Neuron (in vitro differentiated cells): Measurements from ENCODE around the gene SLC39A10.

Experiments
- H2AFZ ChIP-seq: one replicate; pipeline ENCODE4 v1.6.1; 2013; ENCODE audit warnings: low read depth, mild to moderate bottlenecking, inconsistent platforms, low read length, moderate library complexity
- H3K27me3 ChIP-seq: one replicate; pipeline ENCODE4 v1.6.1; 2013; ENCODE audit warnings: low read length; ENCODE audit not compliant: insufficient read depth
- H3K36me3 ChIP-seq: one replicate; pipeline ENCODE4 v1.6.1; 2013; ENCODE audit warnings: low read length; ENCODE audit not compliant: insufficient read depth
- H3K4me1 ChIP-seq: one replicate; pipeline ENCODE4 v1.6.1; 2013; ENCODE audit warnings: low read length; ENCODE audit not compliant: insufficient read depth
- H3K4me3 ChIP-seq: 2 replicates; pipeline ENCODE4 v1.5.1; 2013; ENCODE audit warnings: mild to moderate bottlenecking, low read length, moderate library complexity
- H3K9me3 ChIP-seq: one replicate; pipeline ENCODE4 v1.6.1; 2013; ENCODE audit warnings: low read length

The SLC39A10 gene

DNA sequence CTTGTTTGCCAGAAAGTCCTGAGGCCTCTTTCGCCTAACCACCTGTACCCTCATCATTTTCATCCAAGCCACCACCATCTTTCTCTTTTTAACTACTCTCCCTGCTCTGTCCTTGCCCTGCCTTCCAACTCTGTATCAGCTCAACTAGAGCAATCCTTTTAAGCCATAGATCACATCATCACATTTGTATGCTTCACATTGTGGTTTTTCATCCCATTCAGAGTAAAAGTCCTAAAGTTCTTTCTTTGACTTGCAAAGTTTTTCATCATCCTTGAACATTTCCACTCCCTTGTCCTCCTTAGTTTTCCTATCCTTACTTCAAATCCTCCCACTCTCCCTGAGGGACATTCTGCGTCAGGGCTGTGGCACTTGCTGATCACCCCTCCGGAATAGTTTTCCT is 73.9 kb downstream of the SLC39A10 start:
- Histone ChIP-seq H2AFZ (no peak overlapping the region), H3K9me3 (no peaks in the 10 kb centered on the region), H3K4me3 (no peak overlapping the region), H3K36me3 (peaks cover 41% of the 10 kb centered on the region), H3K27me3 (no peaks in the 10 kb centered on the region), H3K4me1 (no peaks in the 10 kb centered on the region)

DNA sequence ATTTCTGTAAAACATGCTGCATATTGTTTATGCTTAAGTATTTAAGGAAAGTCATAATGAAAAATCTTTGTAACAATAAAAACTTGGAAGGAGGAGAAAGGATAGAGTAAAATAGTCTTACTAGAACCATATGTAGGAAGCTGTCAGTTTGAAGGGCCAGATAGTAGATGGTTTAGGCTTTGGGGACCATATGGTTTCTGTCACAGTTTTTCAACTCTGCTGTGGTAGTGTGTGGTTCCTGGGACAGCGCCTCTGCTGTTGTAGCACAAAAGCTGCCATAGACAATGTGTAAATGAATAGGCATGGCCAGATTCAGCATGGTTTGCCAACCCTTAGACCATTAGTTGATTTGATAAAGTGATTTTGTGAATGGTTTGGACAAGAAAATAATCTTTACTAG is 75.5 kb downstream of the SLC39A10 start:
- Histone ChIP-seq H2AFZ (no peak overlapping the region), H3K9me3 (no peaks in the 10 kb centered on the region), H3K4me3 (no peak overlapping the region), H3K36me3 (peaks cover 42% of the 10 kb centered on the region), H3K4me1 (no peaks in the 10 kb centered on the region), H3K27me3 (no peaks in the 10 kb centered on the region)

DNA sequence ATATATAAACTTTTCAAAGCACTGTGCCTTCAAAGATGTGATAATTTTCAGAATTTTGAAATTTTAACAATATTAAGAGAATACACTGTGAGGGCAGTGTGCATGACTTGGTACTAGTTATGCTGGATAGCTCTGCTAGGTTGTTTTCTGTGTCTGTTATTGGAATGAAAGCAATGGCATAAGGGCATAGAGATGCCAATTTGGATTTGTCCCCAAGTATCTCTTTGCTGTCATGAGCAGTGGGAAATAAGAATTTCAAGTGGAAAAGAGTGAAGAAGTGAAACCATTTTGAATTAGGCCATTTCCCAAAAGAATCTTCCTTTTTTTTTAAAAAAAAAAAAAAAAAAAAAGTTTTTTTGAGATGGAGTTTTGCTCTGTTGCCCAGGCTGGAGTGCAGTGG is 76.8 kb downstream of the SLC39A10 start:
- peaks cover 42% of the 10 kb centered on the region for H3K36me3 ChIP-seq
- no peaks in the 10 kb centered on the region for H3K4me1 ChIP-seq
- no peaks in the 10 kb centered on the region for H3K9me3 ChIP-seq
- H2AFZ ChIP-seq: no peak overlapping the region
- no peaks in the 10 kb centered on the region for H3K27me3 ChIP-seq
- H3K4me3 ChIP-seq: no peak overlapping the region

DNA sequence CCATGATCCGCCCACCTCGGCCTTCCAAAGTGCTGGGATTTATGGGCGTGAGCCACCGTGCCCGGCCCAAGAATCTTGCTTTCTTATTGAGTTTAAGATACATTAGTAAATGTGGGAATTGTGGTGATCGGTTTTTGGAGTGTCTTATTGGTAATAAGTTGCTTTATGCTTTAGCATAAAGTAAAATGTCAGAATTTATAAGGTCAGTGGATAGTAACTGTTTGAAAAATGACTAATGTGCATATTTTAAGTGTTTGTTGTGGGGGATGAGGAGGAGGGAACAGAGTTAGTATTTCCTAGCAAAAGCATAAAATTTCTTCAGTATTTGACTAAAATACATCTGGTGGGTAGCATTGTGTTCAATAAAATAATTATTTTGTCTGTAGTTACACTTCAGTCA is 77.4 kb downstream of the SLC39A10 start:
- Histone ChIP-seq H3K9me3 (no peaks in the 10 kb centered on the region), H2AFZ (no peak overlapping the region), H3K4me1 (no peaks in the 10 kb centered on the region), H3K4me3 (no peak overlapping the region), H3K27me3 (no peaks in the 10 kb centered on the region), H3K36me3 (peaks cover 40% of the 10 kb centered on the region)

DNA sequence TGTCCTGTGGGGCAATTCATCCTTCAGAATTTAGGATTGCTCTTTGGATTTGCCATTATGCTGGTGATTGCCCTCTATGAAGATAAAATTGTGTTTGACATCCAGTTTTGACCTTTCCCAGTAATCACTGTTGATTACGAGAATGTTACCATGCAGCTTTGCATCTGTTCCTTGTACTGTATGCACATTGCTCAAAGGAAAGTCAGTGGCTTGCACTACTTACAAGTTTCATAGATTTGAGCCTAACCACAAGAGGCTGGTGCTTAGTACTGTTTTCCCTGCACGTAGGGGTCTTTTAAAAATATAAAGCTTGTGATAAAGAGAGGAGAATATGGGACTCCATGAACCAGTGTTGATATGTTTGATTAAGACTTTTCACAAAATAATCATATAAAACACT is 77.9 kb downstream of the SLC39A10 start:
- Histone ChIP-seq H2AFZ (no peak overlapping the region), H3K36me3 (peaks cover 36% of the 10 kb centered on the region), H3K27me3 (no peaks in the 10 kb centered on the region)

DNA sequence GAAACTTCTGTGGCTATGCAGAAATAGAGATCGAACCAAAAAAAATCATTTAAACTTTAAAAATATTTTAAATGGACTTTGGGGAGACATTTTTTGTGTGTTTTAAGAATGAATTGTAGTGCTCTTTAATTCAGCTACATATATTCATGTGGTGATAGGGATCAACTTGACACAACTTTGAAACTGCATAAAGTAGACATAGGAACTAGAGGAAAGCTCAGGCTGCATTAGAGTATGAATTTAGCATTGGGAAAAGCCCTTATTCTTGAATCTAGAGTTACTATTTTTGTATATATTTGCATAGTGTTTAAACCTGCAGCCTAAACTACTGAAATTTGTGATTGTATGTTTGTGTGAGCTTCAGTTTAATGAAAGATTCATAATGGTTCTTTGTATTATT is 78.3 kb downstream of the SLC39A10 start:
- Histone ChIP-seq H2AFZ (no peak overlapping the region), H3K4me1 (no peaks in the 10 kb centered on the region), H3K27me3 (no peaks in the 10 kb centered on the region), H3K9me3 (no peaks in the 10 kb centered on the region), H3K4me3 (no peak overlapping the region), H3K36me3 (peaks cover 32% of the 10 kb centered on the region)

More for the DNA sequence above, 77.9 kb downstream of the SLC39A10 start:
- Histone ChIP-seq H3K4me3 (no peak overlapping the region), H3K4me1 (no peaks in the 10 kb centered on the region), H3K9me3 (no peaks in the 10 kb centered on the region)

DNA sequence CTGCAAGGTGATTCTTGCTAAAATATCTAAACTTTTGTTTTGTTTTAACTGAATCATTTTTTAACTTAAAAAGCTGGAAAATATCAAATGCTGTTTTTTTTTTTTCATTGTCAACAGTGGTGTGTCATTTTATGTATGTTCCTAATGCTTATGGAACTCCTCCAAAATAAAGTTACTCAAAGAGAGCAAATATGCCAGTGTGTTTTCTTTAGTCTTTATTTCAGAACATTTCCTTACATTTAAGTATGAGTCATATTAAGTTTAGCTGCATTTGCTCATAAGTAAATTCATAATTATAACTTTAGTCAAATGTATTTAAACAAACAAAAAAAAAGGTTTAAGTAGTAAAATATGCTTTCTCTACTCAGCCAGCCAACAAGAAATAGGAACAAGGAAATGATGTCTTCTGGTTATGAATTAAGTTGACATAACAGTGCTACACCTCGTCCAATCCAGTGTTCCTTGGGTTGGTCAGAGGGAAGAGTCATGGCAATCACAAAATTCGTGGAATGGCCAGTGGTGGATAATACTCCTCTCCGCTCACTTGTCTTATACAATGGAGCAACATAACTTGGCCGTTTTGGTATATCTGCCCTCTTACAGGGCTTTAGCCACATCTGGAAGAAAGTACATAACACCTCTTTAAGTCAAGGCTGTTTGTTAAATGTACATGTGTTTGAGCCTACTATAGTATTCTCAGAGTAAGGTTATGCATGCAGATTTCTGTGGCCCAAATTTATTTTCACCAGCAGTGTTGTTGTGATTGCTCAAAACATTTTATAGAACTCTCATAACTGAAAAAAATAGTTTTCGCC is 80.7 kb downstream of the SLC39A10 start:
- peaks cover 22% of the 10 kb centered on the region for H3K36me3 ChIP-seq
- no peak overlapping the region for H2AFZ ChIP-seq
- no peaks in the 10 kb centered on the region for H3K27me3 ChIP-seq
- no peaks in the 10 kb centered on the region for H3K4me1 ChIP-seq
- no peaks in the 10 kb centered on the region for H3K9me3 ChIP-seq
- H3K4me3 ChIP-seq: no peak overlapping the region

DNA sequence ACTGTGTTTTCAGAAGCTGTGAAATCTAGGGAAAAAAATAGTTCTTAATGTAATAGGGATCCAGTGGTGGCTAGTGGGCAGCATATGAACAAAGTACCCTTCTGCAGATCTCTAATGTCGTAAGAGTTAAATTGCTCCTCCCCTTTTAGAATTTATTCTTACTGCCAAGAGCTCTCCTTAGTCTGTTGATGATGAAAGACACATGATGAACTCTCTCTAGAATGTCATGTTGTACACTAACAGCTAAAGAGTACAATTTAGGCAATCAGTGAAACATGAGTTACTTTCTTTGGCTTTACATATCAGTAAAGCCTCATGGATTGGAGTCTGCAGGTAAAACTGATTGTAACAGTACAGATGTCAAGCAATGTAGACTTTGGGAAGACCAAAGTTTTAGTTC is 84.2 kb downstream of the SLC39A10 start:
- no peaks in the 10 kb centered on the region for H3K4me1 ChIP-seq

DNA sequence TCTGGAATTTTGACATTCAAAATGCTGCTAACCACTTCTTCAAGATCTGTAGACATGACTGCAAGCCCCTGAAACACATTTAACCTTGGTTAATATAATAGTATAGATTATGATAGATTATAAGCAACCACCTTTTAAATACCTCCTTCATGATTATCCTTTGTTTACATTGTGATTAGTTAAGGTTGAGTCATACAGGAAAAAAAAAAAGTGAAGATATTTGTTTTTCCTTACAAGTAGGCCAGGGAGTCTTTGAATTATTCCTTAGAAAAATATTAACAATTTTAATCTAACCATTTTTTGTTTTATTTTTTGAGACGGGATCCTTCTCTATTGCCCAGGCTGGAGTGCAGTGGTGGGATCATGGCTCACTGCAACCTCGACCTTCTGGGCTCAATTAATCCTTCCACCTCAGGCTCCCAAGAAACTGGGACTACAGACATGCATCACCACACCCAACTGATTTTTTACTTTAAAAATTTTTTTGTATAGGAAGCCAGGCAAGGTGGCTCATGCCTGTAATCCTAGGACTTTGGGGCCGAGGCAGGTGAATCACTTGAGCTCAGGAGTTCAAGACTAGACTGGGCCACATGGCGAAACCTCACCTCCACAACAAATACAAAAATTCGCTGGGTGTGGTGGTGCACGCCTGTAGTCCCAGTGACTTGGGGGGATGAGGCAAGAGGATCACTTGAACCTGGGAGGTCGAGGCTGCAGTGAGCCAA is 99.4 kb downstream of the SLC39A10 start:
- Histone ChIP-seq H3K36me3 (no peaks in the 10 kb centered on the region), H3K4me1 (no peaks in the 10 kb centered on the region), H3K27me3 (no peaks in the 10 kb centered on the region), H3K4me3 (no peak overlapping the region), H3K9me3 (no peaks in the 10 kb centered on the region), H2AFZ (no peak overlapping the region)

More for the DNA sequence above, 84.2 kb downstream of the SLC39A10 start:
- no peaks in the 10 kb centered on the region for H3K9me3 ChIP-seq
- no peaks in the 10 kb centered on the region for H3K27me3 ChIP-seq
- no peak overlapping the region for H2AFZ ChIP-seq
- peaks cover 3% of the 10 kb centered on the region for H3K36me3 ChIP-seq
- no peak overlapping the region for H3K4me3 ChIP-seq

DNA sequence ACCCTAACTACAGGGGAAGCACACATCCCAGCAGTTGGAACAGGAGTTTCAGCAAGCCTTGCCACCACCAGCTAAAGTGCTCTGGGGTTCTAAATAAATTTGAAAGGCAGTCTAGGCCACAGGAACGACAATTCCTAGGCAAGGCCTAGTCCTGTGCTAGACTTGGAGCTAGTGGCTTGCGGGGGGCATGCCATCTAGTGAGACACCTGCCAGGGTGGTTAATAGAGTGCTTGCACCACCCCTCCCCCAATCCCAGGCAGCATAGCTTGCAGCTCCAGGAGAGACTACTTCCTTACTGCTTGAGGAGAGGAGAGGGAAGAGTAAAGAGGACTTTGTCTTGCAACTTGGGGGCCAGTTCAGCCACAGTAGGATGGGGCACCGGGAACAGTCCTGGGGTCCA is 101.8 kb downstream of the SLC39A10 start:
- H3K36me3 ChIP-seq: no peaks in the 10 kb centered on the region
- H3K9me3 ChIP-seq: no peaks in the 10 kb centered on the region
- no peak overlapping the region for H3K4me3 ChIP-seq
- no peaks in the 10 kb centered on the region for H3K4me1 ChIP-seq
- no peaks in the 10 kb centered on the region for H3K27me3 ChIP-seq
- H2AFZ ChIP-seq: no peak overlapping the region

DNA sequence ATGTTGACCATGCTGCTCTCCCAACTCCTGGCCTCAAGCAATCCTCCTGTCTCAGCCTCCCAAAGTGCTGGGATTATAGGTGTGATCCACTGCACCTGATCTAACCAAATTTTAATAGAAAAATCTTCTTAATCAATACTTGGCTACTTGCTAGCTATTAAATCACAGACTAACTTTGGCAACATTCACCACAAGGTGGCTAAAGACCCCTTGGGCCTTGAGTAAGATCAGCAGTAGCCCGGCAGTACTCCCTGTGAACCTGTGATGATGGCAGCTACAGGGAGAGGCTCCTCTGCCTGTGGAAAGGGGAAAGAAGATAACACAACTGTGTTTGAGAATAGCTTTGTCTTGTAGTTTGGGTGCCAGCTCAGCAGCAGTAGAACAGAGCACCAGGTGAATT is 102.9 kb downstream of the SLC39A10 start:
- no peak overlapping the region for H3K4me3 ChIP-seq
- H3K9me3 ChIP-seq: no peaks in the 10 kb centered on the region
- H3K27me3 ChIP-seq: no peaks in the 10 kb centered on the region
- H2AFZ ChIP-seq: no peak overlapping the region
- no peaks in the 10 kb centered on the region for H3K4me1 ChIP-seq
- H3K36me3 ChIP-seq: no peaks in the 10 kb centered on the region

DNA sequence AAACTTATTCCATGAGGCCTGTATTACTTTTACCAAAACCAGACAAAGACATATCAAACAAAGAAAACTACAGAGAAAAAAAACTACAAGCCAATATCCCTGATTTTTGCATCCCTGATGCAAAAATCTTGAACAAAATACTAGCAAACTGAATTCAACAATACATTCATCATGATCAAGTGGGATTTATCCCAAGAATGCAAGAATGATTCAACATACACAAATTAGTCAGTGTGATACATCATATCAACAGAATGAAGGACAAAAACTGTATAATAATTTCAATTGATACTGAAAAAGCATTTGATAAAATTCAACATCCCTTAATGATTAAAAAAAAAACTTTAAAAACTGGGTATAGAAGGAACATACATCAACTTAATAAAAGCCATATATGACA is 106.8 kb downstream of the SLC39A10 start:
- no peaks in the 10 kb centered on the region for H3K36me3 ChIP-seq
- no peak overlapping the region for H3K4me3 ChIP-seq
- H3K4me1 ChIP-seq: no peaks in the 10 kb centered on the region
- H3K27me3 ChIP-seq: no peaks in the 10 kb centered on the region
- H3K9me3 ChIP-seq: no peaks in the 10 kb centered on the region
- no peak overlapping the region for H2AFZ ChIP-seq

DNA sequence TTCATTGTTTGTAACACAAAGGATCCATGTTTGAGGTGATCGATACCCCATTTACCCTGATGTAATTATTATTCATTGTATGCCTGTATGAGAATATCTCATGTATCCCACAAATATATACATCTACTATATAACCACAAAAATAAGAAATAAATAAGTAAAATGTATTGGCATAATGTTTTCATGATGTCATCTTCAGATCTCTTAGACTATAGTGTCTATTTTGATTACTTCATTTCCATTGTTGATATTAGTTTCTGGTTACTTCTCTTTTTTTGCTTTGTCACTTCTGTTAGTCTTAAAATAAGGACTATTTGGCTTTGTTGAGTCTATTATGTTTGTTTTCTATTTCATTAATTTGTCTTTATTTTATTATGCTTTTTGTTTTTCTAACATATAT is 109.7 kb downstream of the SLC39A10 start:
- H3K36me3 ChIP-seq: no peaks in the 10 kb centered on the region
- H3K4me3 ChIP-seq: no peak overlapping the region
- H2AFZ ChIP-seq: no peak overlapping the region
- no peaks in the 10 kb centered on the region for H3K9me3 ChIP-seq
- H3K27me3 ChIP-seq: no peaks in the 10 kb centered on the region
- no peaks in the 10 kb centered on the region for H3K4me1 ChIP-seq
